Gastrocnemius medialis (tissue), 4 donors: ENCODE measurements around the gene DLX4.

Experiments
- POLR2A ChIP-seq, 2 donors: fragments of 450-650 bp; IDR thresholded peaks; one replicate each; pipeline ENCODE4 v1.6.1; 2017; ENCODE audit warnings: antibody characterized with exemption in 2 of 2, mild to moderate bottlenecking in 2 of 2, moderate library complexity in 2 of 2
- TF ChIP-seq, protein P1 (sequence below), 5 experiments: fragments of 450-650 bp in 3 of 5; fragments of 200-600 bp in 2 of 5; sonication (generic) in 2 of 5; IDR thresholded peaks in 4 of 5; conservative IDR thresholded peaks in 1 of 5; 1 replicate in 4 of 5; 2 replicates in 1 of 5; pipeline ENCODE4 v1.5.1; 2016 to 2019; ENCODE audit warnings: antibody characterized with exemption in 5 of 5, mild to moderate bottlenecking in 3 of 5, moderate library complexity in 3 of 5

DNA sequence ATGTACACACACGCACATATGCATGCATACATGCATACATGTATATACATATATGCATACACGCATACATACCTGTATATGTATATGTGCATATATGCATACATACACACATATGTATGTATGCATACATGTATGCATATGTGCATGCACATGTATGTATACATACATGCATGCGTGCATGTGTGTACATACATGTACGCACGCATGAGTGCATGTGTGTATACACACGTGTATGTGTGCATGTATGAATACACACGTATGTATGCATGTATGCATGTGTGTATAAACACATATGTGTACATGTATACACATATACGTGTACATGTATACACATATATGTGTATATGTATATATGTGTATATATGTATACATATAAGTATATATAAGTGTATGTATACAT lies 54.5 kb downstream of the DLX4 start:
- no peak for TF ChIP-seq POLR2A (IDR thresholded peaks at IDR 0.05)
- TF ChIP-seq, protein P1, sequence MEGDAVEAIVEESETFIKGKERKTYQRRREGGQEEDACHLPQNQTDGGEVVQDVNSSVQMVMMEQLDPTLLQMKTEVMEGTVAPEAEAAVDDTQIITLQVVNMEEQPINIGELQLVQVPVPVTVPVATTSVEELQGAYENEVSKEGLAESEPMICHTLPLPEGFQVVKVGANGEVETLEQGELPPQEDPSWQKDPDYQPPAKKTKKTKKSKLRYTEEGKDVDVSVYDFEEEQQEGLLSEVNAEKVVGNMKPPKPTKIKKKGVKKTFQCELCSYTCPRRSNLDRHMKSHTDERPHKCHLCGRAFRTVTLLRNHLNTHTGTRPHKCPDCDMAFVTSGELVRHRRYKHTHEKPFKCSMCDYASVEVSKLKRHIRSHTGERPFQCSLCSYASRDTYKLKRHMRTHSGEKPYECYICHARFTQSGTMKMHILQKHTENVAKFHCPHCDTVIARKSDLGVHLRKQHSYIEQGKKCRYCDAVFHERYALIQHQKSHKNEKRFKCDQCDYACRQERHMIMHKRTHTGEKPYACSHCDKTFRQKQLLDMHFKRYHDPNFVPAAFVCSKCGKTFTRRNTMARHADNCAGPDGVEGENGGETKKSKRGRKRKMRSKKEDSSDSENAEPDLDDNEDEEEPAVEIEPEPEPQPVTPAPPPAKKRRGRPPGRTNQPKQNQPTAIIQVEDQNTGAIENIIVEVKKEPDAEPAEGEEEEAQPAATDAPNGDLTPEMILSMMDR (IDR thresholded peaks at IDR 0.05 in 4 of 5, conservative IDR thresholded peaks at IDR 0.05 in 1 of 5) = no peak
